H7 (cell line): ENCODE measurements around the gene HOXC13. TPM values are rescaled to one million over a fixed set of nuclear protein-coding genes. Genes with fewer than 3 reads are reported as not detected.

Source experiments
- DNase-seq: peaks from one replicate; pipeline ENCODE4 v3.0.0; 2012
- H3K27me3 ChIP-seq: 2 replicates; pipeline ENCODE4 v1.6.0; 2011; ENCODE audit warnings: mild to moderate bottlenecking, low read length; ENCODE audit not compliant: control insufficient read depth, insufficient read depth
- H3K36me3 ChIP-seq: replicated peaks from 2 replicates; pipeline ENCODE4 v1.5.1; 2011; ENCODE audit warnings: low read length; ENCODE audit not compliant: control insufficient read depth, insufficient read depth
- H3K4me3 ChIP-seq: 2 replicates; pipeline ENCODE4 v1.5.1; 2011; ENCODE audit warnings: low read depth, mild to moderate bottlenecking, control low read depth, low read length, moderate library complexity; ENCODE audit not compliant: insufficient read depth
- total RNA-seq: library from RNA; depleted of rRNA; stranded (reverse); fragments of >200 nt; shearing (Covaris generic); gene quantifications from 2 replicates; pipeline ENCODE4 v1.2.3, GENCODE V29; 2014; rRNA removed

The HOXC13 gene
- total RNA-seq, 1 experiment from 2014 or later = not detected

- Histone ChIP-seq H3K4me3 (peak overlapping the region; percentile 13; the same call in 1 of the 2 replicates), H3K27me3 (peaks cover 100% of the 10 kb centered on the region), H3K36me3 (no peaks in the 10 kb centered on the region)
- peak; percentile 90 for DNase-seq
Measured at GRCh38 chr12:53995378-53996239, 57.0 kb downstream of the HOXC13 start.

Other genes starting within 250 kb of the HOXC13 start
- 17.3 and 18.7 TPM in 2 replicates for gene CALCOCO1, start 211.4 kb upstream of the HOXC13 start, total RNA-seq
- gene CISTR, start 186.9 kb upstream of the HOXC13 start, total RNA-seq = not detected in 2 replicates
- not detected in 2 replicates for gene HOXC12, start 16.1 kb downstream of the HOXC13 start, total RNA-seq
- gene HOXC11, start 34.3 kb downstream of the HOXC13 start, total RNA-seq = not detected in 2 replicates
- gene HOTAIR, start 36.1 kb downstream of the HOXC13 start, total RNA-seq = not detected in 2 replicates
- not detected in 2 replicates for gene HOXC10, start 46.3 kb downstream of the HOXC13 start, total RNA-seq
- gene HOXC9, start 61.3 kb downstream of the HOXC13 start, total RNA-seq = not detected in 2 replicates
- not detected in 2 replicates for gene HOXC8, start 70.2 kb downstream of the HOXC13 start, total RNA-seq
- gene HOXC6, start 89.6 kb downstream of the HOXC13 start, total RNA-seq = not detected in 2 replicates
- not detected in 2 replicates for gene HOXC5, start 94.2 kb downstream of the HOXC13 start, total RNA-seq
- not detected in 2 replicates for gene HOXC4, start 115.0 kb downstream of the HOXC13 start, total RNA-seq